NB4 (cell line): ENCODE data around the gene BRME1.

Source experiments
- MYC ChIP-seq: IDR thresholded peaks from 2 replicates; pipeline ENCODE4 v1.6.1; 2011; ENCODE audit warnings: low read depth, low read length
- POLR2A ChIP-seq: IDR thresholded peaks from 2 replicates; pipeline ENCODE4 v1.6.1; 2011; ENCODE audit warnings: mild to moderate bottlenecking; ENCODE audit not compliant: insufficient read length; ENCODE audit errors: extremely low read depth
- TF ChIP-seq, protein P1 (sequence below): IDR thresholded peaks from one replicate; pipeline ENCODE4 v1.5.1; 2012; ENCODE audit warnings: low read depth, low read length

DNA sequence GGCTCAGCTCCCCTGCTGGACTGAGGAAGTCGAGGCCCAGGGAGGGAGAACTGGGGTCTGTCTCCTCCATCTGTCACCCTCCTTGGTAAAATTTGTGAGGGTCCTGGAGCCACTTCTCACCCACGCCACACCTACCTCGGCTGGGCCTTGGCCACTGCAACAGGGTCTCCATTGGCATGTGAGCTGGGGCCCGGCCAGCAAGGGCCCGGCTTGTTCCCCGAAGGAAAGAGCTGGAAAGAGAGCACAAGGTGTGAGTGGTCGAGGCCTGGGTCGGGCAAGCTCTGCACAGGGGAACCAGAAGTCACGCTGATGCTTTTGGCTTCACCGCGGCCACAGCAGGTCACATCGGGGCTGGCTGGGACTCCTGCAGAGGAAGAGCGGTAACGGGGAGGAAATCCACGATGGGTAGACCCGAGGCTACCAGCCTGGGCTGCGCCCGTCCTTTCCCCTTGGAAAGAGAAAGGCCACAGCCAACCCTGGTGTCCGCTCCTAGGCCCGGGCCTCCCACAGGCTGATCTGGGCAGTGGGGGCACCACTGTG is 20.0 kb downstream of the BRME1 start:
- TF ChIP-seq, protein P1, sequence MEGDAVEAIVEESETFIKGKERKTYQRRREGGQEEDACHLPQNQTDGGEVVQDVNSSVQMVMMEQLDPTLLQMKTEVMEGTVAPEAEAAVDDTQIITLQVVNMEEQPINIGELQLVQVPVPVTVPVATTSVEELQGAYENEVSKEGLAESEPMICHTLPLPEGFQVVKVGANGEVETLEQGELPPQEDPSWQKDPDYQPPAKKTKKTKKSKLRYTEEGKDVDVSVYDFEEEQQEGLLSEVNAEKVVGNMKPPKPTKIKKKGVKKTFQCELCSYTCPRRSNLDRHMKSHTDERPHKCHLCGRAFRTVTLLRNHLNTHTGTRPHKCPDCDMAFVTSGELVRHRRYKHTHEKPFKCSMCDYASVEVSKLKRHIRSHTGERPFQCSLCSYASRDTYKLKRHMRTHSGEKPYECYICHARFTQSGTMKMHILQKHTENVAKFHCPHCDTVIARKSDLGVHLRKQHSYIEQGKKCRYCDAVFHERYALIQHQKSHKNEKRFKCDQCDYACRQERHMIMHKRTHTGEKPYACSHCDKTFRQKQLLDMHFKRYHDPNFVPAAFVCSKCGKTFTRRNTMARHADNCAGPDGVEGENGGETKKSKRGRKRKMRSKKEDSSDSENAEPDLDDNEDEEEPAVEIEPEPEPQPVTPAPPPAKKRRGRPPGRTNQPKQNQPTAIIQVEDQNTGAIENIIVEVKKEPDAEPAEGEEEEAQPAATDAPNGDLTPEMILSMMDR: no peak
- TF ChIP-seq POLR2A (no peak), MYC (no peak)
